GM19239 (cell line): ENCODE data around the gene TMEM150C.

ENCODE experiments used
- DNase-seq: peaks from one replicate; pipeline ENCODE4 v3.0.0; 2011; ENCODE audit warnings: low spot score; ENCODE audit not compliant: insufficient read length
- FAIRE-seq: peaks from 2 replicates; lab custom pipeline; 2011; peaks lifted over from hg19 to GRCh38; lab: Jason Lieb, UNC

TMEM150C gene

GRCh38 chr4:82436780-82437179 is 125.0 kb downstream of the TMEM150C start:
- DNase-seq (no peak), FAIRE-seq (no peak)

DNA sequence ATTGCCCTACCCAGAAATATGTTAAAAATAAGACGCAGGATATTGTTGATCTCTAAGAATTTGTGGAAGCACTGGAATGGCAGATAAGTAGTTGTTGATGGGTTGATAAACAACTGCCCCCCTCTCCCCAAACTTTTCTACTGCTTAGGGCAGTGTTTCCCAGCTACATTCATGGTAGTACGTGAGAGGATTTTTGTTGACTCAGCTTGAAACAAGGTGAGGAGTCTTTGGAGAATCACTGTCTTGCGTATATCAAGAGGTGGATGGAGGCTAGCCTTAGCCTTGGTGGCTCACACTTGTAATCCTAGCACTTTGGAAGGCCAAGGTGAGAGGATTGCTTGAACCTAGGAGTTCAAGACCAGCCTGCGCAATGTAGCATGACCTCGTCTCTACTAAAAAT is 125.7 kb downstream of the TMEM150C start:
- DNase-seq (no peak), FAIRE-seq (no peak)

GRCh38 chr4:82434949-82435348 is 126.8 kb downstream of the TMEM150C start:
- no peak for FAIRE-seq

GRCh38 chr4:82433791-82434190 is 128.0 kb downstream of the TMEM150C start:
- DNase-seq (no peak), FAIRE-seq (no peak)

More at GRCh38 chr4:82434949-82435348, 126.8 kb downstream of the TMEM150C start:
- no peak for DNase-seq
